ENCODE measurements around the gene SORL1. TPM values are rescaled to one million over a fixed set of nuclear protein-coding genes. Genes with fewer than 3 reads are reported as not detected.
"Not testable (repeated sequence)": the region's sequence is repeated elsewhere in the genome, so short reads cannot be mapped to it uniquely, and the experiment has no call there.

SORL1 gene
- total RNA-seq, 1 donor from 2014 or later: 11.1 TPM

GRCh38 chr11:121563900-121564822, 112.0 kb downstream of the SORL1 start:
- no peak for TF ChIP-seq CTCF (IDR thresholded peaks at IDR 0.05; ENCODE audit: partially characterized antibody, unreplicated experiment)
- Mint-ChIP-seq H3K27ac (ENCODE audit: unreplicated experiment) (peak overlapping the region; percentile 40), H3K4me3 (ENCODE audit: unreplicated experiment) (no peak overlapping the region), H3K27me3 (ENCODE audit: unreplicated experiment) (peaks cover 2% of the 10 kb centered on the region), H3K36me3 (ENCODE audit: unreplicated experiment) (peaks cover 4% of the 10 kb centered on the region), H3K4me1 (ENCODE audit: low read depth, unreplicated experiment) (peaks cover 12% of the 10 kb centered on the region), H3K9me3 (ENCODE audit: unreplicated experiment) (peaks cover 5% of the 10 kb centered on the region)
- DNase-seq: no peak

- no peak for TF ChIP-seq CTCF (IDR thresholded peaks at IDR 0.05; ENCODE audit: partially characterized antibody, unreplicated experiment)
- no peak overlapping the region for H3K27ac Mint-ChIP-seq (ENCODE audit: unreplicated experiment)
- DNase-seq: no peak
- H3K27me3 Mint-ChIP-seq (ENCODE audit: unreplicated experiment): peaks cover 2% of the 10 kb centered on the region
- peaks cover 12% of the 10 kb centered on the region for H3K4me1 Mint-ChIP-seq (ENCODE audit: low read depth, unreplicated experiment)
- H3K9me3 Mint-ChIP-seq (ENCODE audit: unreplicated experiment): peaks cover 5% of the 10 kb centered on the region
- H3K4me3 Mint-ChIP-seq (ENCODE audit: unreplicated experiment): no peak overlapping the region
- peaks cover 4% of the 10 kb centered on the region for H3K36me3 Mint-ChIP-seq (ENCODE audit: unreplicated experiment)
Measured at GRCh38 chr11:121564948-121565684, 113.0 kb downstream of the SORL1 start.

GRCh38 chr11:121566279-121567168, 114.4 kb downstream of the SORL1 start:
- H3K4me3 Mint-ChIP-seq (ENCODE audit: unreplicated experiment): no peak overlapping the region
- DNase-seq: no peak
- peaks cover 4% of the 10 kb centered on the region for H3K36me3 Mint-ChIP-seq (ENCODE audit: unreplicated experiment)
- TF ChIP-seq CTCF (IDR thresholded peaks at IDR 0.05; ENCODE audit: partially characterized antibody, unreplicated experiment): no peak
- peaks cover 5% of the 10 kb centered on the region for H3K9me3 Mint-ChIP-seq (ENCODE audit: unreplicated experiment)
- H3K27ac Mint-ChIP-seq (ENCODE audit: unreplicated experiment): no peak overlapping the region
- H3K4me1 Mint-ChIP-seq (ENCODE audit: low read depth, unreplicated experiment): peaks cover 12% of the 10 kb centered on the region
- H3K27me3 Mint-ChIP-seq (ENCODE audit: unreplicated experiment): peaks cover 2% of the 10 kb centered on the region

- Mint-ChIP-seq H3K9me3 (ENCODE audit: unreplicated experiment) (peaks cover 5% of the 10 kb centered on the region), H3K4me1 (ENCODE audit: low read depth, unreplicated experiment) (peaks cover 19% of the 10 kb centered on the region), H3K27me3 (ENCODE audit: unreplicated experiment) (peaks cover 2% of the 10 kb centered on the region), H3K27ac (ENCODE audit: unreplicated experiment) (no peak overlapping the region), H3K36me3 (ENCODE audit: unreplicated experiment) (peaks cover 4% of the 10 kb centered on the region), H3K4me3 (ENCODE audit: unreplicated experiment) (no peak overlapping the region)
- no peak for DNase-seq
- no peak for TF ChIP-seq CTCF (IDR thresholded peaks at IDR 0.05; ENCODE audit: partially characterized antibody, unreplicated experiment)
Measured at GRCh38 chr11:121567995-121568394, 115.9 kb downstream of the SORL1 start.

GRCh38 chr11:121569332-121570299, 117.5 kb downstream of the SORL1 start:
- H3K27ac Mint-ChIP-seq (ENCODE audit: unreplicated experiment); H3K4me3 Mint-ChIP-seq (ENCODE audit: unreplicated experiment); DNase-seq; H3K9me3 Mint-ChIP-seq (ENCODE audit: unreplicated experiment); H3K36me3 Mint-ChIP-seq (ENCODE audit: unreplicated experiment); H3K27me3 Mint-ChIP-seq (ENCODE audit: unreplicated experiment): not testable (repeated sequence)
- H3K4me1 Mint-ChIP-seq (ENCODE audit: low read depth, unreplicated experiment): peaks cover 14% of the 10 kb centered on the region

Measured in glutamatergic neuron (in vitro differentiated cells).